ENCODE data around the gene ABHD17B. TPM values are rescaled to one million over a fixed set of nuclear protein-coding genes. Genes with fewer than 3 reads are reported as not detected.
"Not testable (repeated sequence)": the region's sequence is repeated elsewhere in the genome, so short reads cannot be mapped to it uniquely, and the experiment has no call there.

ABHD17B gene
- total and polyA plus RNA-seq, 8 donors: 1.9 to 9.7 (median 5.3) TPM

DNA sequence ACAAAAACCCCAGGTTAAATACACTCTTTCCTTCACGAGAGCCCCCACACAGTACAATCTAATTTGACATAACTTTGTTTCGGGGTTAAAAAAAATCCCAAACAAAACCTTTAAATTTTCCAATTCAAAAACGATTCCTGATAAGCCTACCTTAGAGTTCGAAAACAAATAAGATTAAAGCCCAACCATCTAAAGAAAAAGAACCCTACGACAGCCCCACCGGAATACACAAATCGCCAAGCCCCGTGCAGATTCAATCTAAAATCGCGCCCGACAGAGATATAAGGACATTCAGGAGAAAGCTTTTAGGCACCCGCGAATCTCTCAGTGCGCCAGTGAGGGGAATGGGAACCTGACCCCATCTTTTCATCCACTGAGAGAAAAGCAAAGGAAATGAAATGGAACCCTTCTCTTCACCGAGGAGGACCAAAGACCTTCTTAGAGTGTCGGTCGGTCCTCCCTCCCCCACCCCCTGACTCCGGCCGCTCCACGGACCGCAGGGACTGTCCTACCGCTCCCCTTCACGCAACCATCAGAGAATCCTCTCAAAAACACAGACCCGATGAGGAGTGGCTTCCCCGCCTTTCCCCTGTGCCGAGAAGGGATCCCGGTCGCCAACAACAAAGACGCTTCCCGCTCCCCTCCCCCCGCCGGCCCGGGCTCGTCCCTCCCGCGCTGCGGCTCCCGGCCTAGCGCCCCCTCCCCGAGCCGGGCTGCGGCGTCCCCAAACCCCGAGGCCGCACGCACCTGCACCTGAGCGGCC lies 925 bp downstream of the ABHD17B start:
- H3K4me1 ChIP-seq: peaks cover 9 to 33% (median 17%) of the 10 kb centered on the region in 3 donors

DNA sequence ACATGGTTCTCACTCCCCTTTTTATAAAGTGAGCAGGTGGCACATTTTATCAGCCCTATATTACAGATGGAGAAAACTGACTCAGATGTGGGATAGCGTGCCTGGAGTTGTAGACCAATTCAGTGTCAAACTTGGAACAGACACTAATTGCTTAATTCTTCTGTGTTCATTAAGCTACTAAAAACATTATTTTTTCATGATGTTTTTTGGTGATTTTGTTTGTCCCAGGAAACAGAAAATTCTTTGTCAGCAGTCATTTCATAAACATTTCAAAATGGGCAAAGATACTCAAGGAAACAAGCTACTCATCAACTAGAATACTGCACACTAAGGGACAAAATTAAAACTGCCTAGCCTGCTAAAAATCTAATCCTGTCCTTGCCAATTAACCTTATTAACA lies 2.2 kb downstream of the ABHD17B start:
- no peak for FAIRE-seq
- 70 to 72% methylated on average over 1 of the region's 1 CpG for WGBS, 2 donors
- intact Hi-C loops (cut with DNase I): no loop called here

More for the DNA sequence above, 925 bp downstream of the ABHD17B start:
- TF ChIP-seq, protein P1, sequence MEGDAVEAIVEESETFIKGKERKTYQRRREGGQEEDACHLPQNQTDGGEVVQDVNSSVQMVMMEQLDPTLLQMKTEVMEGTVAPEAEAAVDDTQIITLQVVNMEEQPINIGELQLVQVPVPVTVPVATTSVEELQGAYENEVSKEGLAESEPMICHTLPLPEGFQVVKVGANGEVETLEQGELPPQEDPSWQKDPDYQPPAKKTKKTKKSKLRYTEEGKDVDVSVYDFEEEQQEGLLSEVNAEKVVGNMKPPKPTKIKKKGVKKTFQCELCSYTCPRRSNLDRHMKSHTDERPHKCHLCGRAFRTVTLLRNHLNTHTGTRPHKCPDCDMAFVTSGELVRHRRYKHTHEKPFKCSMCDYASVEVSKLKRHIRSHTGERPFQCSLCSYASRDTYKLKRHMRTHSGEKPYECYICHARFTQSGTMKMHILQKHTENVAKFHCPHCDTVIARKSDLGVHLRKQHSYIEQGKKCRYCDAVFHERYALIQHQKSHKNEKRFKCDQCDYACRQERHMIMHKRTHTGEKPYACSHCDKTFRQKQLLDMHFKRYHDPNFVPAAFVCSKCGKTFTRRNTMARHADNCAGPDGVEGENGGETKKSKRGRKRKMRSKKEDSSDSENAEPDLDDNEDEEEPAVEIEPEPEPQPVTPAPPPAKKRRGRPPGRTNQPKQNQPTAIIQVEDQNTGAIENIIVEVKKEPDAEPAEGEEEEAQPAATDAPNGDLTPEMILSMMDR (IDR thresholded peaks at IDR 0.05): no peak
- H3K27ac ChIP-seq: peak overlapping the region; percentile 69 to 96 (median 92)
- H3K9me3 ChIP-seq: no peaks in the 10 kb centered on the region
- ATAC-seq (peak; percentile 36 to 45 (median 42)), FAIRE-seq (no peak), DNase-seq (peak in 5 of 6 donors; percentile 52 to 85 (median 70))
- no peaks in the 10 kb centered on the region for H3K27me3 ChIP-seq
- no peaks in the 10 kb centered on the region for H3K36me3 ChIP-seq
- intact Hi-C loops (cut with DNase I): no loop called here
- peak overlapping the region; percentile 87 to 99 (median 94) for H3K4me3 ChIP-seq
- 0 to 1% methylated on average over 44 to 47 of the region's 47 CpGs for WGBS, 2 donors

DNA sequence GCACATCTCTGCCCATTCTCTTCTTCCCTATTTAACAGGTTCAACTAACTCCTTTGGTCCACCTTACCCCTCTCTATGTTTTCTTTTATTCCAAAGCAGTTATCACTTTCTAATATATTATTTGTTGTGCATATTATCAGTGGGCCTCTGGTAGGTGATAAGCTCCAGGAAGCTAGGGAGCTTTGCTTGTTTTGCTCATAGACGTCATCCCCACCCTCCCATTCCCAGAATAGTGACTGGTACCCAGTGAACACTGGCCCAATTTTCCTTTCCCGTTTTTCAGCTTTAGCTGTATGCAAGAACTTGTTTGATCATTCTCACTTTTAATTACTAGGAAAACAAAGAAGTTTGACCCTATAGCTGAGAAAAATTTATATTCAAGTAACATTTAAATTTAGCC lies 6.9 kb downstream of the ABHD17B start:
- H3K9me3 ChIP-seq: no peaks in the 10 kb centered on the region
- 16 to 19% methylated on average over 2 of the region's 2 CpGs for WGBS, 2 donors
- no peak overlapping the region for H3K27ac ChIP-seq
- TF ChIP-seq, protein P1 (IDR thresholded peaks at IDR 0.05): no peak
- ATAC-seq (peak in 2 of 4 donors; percentile 82 to 83), DNase-seq (peak in 1 of 6 donors; percentile 20), FAIRE-seq (no peak)
- no peak overlapping the region for H3K4me3 ChIP-seq
- H3K4me1 ChIP-seq: peaks cover 0 to 26% (median 24%) of the 10 kb centered on the region in 3 donors
- H3K27me3 ChIP-seq: no peaks in the 10 kb centered on the region
- H3K36me3 ChIP-seq: no peaks in the 10 kb centered on the region
- intact Hi-C loops (cut with DNase I): no loop called here

More for the DNA sequence above, 2.2 kb downstream of the ABHD17B start:
- H3K27ac ChIP-seq: no peak overlapping the region
- no peaks in the 10 kb centered on the region for H3K36me3 ChIP-seq
- ATAC-seq: no peak
- TF ChIP-seq, protein P1 (IDR thresholded peaks at IDR 0.05): no peak
- DNase-seq: no peak
- H3K4me3 ChIP-seq: peak overlapping the region in 1 of 4 donors; percentile 96
- no peaks in the 10 kb centered on the region for H3K27me3 ChIP-seq
- no peaks in the 10 kb centered on the region for H3K9me3 ChIP-seq
- peaks cover 8 to 43% (median 17%) of the 10 kb centered on the region in 3 donors for H3K4me1 ChIP-seq

DNA sequence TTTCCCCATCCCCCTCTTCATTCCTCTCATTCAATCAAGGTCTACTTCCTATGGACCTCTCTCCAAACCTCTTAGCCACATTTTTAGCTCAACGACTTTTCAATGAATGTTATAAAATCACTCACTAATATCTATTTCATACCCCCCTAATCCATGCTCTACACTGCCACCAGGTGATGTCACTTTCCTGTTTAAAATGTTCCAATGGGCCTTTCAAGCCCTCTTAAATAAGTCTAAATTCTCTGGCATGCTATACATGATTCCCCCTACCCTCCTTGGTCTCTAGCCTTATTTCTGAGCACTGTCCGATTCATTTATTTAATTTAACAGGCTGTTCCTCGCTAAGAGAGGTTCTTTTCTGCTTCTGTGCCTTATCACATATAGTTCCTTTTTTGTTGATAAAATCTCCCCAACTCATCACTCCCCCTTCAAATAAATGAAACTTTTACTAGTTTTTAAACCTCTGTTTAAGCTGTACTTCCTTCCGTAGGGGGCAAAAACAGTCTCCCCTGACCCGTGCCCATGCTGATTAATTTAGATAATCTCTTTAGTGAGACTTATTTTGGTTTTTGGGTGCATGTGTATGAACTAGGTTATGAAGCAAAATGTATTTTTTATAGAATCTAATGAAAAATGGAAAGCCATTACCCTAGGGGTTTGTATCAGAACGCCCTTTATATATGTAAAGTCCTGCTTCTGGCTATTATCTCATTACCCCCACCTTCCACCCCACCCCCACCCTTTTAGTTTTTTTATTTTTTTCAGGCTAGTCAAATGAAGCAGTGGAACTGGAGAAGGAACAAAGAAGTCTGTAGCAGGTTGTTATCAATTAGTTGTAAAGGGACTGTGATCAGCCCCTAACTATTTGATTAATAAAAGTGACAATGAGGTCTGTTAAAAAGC lies 9.0 kb downstream of the ABHD17B start:
- TF ChIP-seq, protein P1 (IDR thresholded peaks at IDR 0.05): no peak
- DNase-seq (no peak), ATAC-seq (no peak), FAIRE-seq (no peak)
- Histone ChIP-seq H3K27ac (no peak overlapping the region), H3K4me1 (peaks cover 0 to 16% (median 15%) of the 10 kb centered on the region in 3 donors), H3K4me3 (no peak overlapping the region), H3K36me3 (no peaks in the 10 kb centered on the region), H3K27me3 (no peaks in the 10 kb centered on the region), H3K9me3 (no peaks in the 10 kb centered on the region)
- WGBS, 2 donors: 62 to 66% methylated on average over 6 of the region's 6 CpGs
- intact Hi-C loops (cut with DNase I): no loop called here

DNA sequence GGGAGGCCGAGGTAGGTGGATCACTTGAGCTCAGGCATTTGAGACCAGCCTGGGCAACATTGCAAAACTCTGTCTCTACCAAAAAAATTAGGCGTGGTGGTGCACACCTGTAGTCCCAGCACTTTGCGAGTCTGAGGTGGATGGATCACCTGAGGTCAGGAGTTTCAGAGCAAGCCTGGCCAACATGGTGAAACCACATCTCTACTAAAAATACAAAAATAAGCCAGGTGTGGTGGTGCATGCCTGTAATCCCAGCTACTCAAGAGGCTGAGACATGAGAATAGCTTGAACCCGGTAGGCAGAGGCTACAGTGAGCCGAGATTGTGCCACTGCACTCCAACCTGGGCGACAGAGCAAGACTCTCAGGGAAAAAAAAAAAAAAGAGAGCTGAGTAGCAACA lies 12.2 kb downstream of the ABHD17B start:
- ATAC-seq; H3K27ac ChIP-seq; DNase-seq; H3K36me3 ChIP-seq; intact Hi-C loops (cut with DNase I); H3K9me3 ChIP-seq; H3K4me3 ChIP-seq; FAIRE-seq; H3K27me3 ChIP-seq: not testable (repeated sequence)
- H3K4me1 ChIP-seq: peaks cover 5 to 29% (median 23%) of the 10 kb centered on the region in 3 donors
- 93 to 98% methylated on average over 6 of the region's 6 CpGs for WGBS, 2 donors

All from pancreas (tissue), 10 donors.